ENCODE data around the gene SHB. TPM values are rescaled to one million over a fixed set of nuclear protein-coding genes. Genes with fewer than 3 reads are reported as not detected.

Gene SHB
- total RNA-seq, 1 experiment from 2014 or later: 12.2 TPM

DNA sequence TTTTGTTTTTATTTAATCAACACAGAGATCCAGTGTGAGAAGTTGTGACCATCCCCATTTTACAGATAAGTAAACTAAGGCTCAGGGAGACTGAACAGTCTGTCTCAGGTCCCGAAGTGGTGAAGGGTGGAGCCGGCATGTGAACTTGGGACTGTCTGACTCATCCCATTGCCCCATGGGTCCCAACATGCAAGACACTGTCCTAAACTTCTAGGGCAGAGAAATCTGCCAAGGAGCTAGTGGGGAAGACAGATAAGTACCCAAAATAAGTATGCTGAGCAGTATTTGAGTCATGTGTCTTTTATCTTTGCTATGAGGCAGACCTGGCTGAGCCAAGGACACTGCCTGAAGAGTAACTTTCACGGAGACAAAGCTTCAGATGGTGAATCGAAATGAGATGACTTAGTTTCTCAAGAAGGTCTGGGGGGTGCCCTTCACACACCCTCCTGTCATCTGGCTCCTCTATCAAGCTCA is 100.8 kb downstream of the SHB start:
- ATAC-seq (no peak), DNase-seq (ENCODE audit: low spot score) (no peak)
- Mint-ChIP-seq H3K36me3 (peaks cover under 1% of the 10 kb centered on the region; the same call in 1 of the 2 replicates), H3K27me3 (ENCODE audit: low read depth) (no peaks in the 10 kb centered on the region), H3K27ac (no peak overlapping the region), H3K4me1 (peaks cover 14% of the 10 kb centered on the region), H3K9me3 (no peaks in the 10 kb centered on the region), H3K4me3 (no peak overlapping the region)
- TF ChIP-seq HMGXB4 (CRISPR knock-in tag; IDR thresholded peaks at IDR 0.05): no peak
- TF ChIP-seq, protein P1, sequence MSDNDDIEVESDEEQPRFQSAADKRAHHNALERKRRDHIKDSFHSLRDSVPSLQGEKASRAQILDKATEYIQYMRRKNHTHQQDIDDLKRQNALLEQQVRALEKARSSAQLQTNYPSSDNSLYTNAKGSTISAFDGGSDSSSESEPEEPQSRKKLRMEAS (CRISPR knock-in tag; IDR thresholded peaks at IDR 0.05): no peak
- no peak for TF ChIP-seq ZNF232 (CRISPR knock-in tag; IDR thresholded peaks at IDR 0.05)
- TF ChIP-seq OVOL2 (CRISPR knock-in tag; IDR thresholded peaks at IDR 0.05; ENCODE audit: borderline replicate concordance): no peak
- TF ChIP-seq ZNF671 (CRISPR knock-in tag; IDR thresholded peaks at IDR 0.05): no peak
- no peak for TF ChIP-seq ATF1 (CRISPR knock-in tag; IDR thresholded peaks at IDR 0.05)
- TF ChIP-seq ZMAT4 (CRISPR knock-in tag; IDR thresholded peaks at IDR 0.05): no peak
- TF ChIP-seq GRHL2 (CRISPR knock-in tag; IDR thresholded peaks at IDR 0.05; ENCODE audit: insufficient replicate concordance, severe bottlenecking): no peak
- CTCF ChIA-PET: no interaction called here
- POLR2A ChIA-PET: interaction anchor here (1.0 to 1.3 kb wide), 2 partner anchors 11 to 48 kb away, joined by 3 read pairs; no protein-coding TSS in a partner anchor

DNA sequence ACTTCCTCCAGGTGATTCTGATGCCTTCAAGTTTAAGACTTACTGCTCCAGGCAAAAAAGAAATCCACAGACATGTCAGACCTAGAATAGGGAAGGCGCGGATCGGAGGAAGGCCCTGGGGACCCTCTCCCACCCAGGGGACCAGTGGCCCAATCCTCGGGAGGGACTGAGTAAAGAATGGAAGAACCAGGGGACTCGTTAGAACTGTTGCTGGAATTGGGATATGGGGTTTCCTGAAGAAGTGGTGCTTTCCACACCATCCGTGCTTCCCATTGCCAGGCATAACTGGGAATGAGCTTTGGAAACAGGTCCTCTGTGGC is 101.3 kb downstream of the SHB start:
- H3K27me3 Mint-ChIP-seq (ENCODE audit: low read depth): no peaks in the 10 kb centered on the region
- H3K4me3 Mint-ChIP-seq: no peak overlapping the region
- ATAC-seq (no peak), DNase-seq (ENCODE audit: low spot score) (no peak)
- CTCF ChIA-PET: interaction anchor here (0.5 to 1.2 kb wide), 2 partner anchors 55 to 99 kb away, joined by 3 to 4 read pairs; no protein-coding TSS in a partner anchor
- H3K9me3 Mint-ChIP-seq: no peaks in the 10 kb centered on the region
- TF ChIP-seq KAT7 (CRISPR knock-in tag; IDR thresholded peaks at IDR 0.05; ENCODE audit: borderline replicate concordance): no peak
- POLR2A ChIA-PET: interaction anchor here (1.0 kb wide), 1 partner anchor 48 kb away, joined by 3 read pairs; no protein-coding TSS in a partner anchor
- no peak overlapping the region for H3K27ac Mint-ChIP-seq
- peaks cover 14% of the 10 kb centered on the region for H3K4me1 Mint-ChIP-seq
- H3K36me3 Mint-ChIP-seq: no peaks in the 10 kb centered on the region; the same call in 1 of the 2 replicates

DNA sequence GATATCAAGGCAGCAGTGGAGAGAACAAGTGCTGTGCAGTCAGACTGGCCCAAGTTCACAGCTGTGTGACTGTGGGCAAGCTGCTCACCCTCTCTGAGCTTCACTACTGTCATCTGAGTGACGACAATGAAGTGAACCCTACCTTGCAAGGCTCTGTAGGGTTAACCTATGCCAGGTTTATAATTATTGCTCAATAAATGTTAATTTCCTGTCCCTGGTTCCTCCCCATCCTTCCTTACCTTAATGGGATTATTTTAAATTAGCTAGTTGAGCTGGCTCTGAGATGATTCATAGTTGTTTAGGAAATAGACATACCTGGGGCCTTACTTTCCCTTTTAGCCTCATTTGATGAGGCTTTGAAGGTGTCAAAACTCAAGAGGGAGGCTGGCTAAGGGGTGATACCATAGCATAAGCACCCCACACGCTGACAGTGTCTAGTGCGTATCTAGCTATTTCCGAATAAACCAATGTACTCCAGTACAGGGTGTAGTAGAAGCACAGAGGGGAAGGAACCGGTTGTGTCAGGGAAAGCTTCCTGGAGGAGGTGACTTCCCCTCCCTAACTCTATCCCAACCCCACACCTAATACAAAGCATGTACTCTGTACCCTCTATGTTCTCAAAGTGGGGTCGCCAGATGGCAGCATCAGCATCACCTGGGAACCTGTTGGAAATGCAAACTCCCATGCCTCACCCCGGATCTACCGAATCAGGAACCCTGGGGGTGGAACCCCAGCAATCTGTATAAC is 101.8 kb downstream of the SHB start:
- Mint-ChIP-seq H3K27ac (no peak overlapping the region), H3K4me1 (peaks cover 14% of the 10 kb centered on the region), H3K36me3 (no peaks in the 10 kb centered on the region), H3K27me3 (ENCODE audit: low read depth) (no peaks in the 10 kb centered on the region), H3K4me3 (no peak overlapping the region), H3K9me3 (no peaks in the 10 kb centered on the region)
- ChIA-PET CTCF (interaction anchor here (0.5 to 1.2 kb wide), 2 partner anchors 54 to 100 kb away, joined by 3 to 4 read pairs; no protein-coding TSS in a partner anchor), POLR2A (no interaction called here)
- no peak for DNase-seq (ENCODE audit: low spot score)
- no peak for ATAC-seq
- TF ChIP-seq MXD4 (CRISPR knock-in tag; IDR thresholded peaks at IDR 0.05; ENCODE audit: borderline replicate concordance): no peak
- no peak for TF ChIP-seq NFE2L1 (CRISPR knock-in tag; IDR thresholded peaks at IDR 0.05)
- TF ChIP-seq TP53 (CRISPR knock-in tag; IDR thresholded peaks at IDR 0.05): no peak
- no peak for TF ChIP-seq CREM (CRISPR knock-in tag; IDR thresholded peaks at IDR 0.05)
- TF ChIP-seq, protein P2, sequence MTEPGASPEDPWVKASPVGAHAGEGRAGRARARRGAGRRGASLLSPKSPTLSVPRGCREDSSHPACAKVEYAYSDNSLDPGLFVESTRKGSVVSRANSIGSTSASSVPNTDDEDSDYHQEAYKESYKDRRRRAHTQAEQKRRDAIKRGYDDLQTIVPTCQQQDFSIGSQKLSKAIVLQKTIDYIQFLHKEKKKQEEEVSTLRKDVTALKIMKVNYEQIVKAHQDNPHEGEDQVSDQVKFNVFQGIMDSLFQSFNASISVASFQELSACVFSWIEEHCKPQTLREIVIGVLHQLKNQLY (CRISPR knock-in tag; IDR thresholded peaks at IDR 0.05): no peak
- no peak for TF ChIP-seq JAZF1 (CRISPR knock-in tag; IDR thresholded peaks at IDR 0.05)
- TF ChIP-seq, protein P1 (CRISPR knock-in tag; IDR thresholded peaks at IDR 0.05): no peak
- TF ChIP-seq ZNF396 (CRISPR knock-in tag; IDR thresholded peaks at IDR 0.05; ENCODE audit: borderline replicate concordance): no peak
- no peak for TF ChIP-seq ATF2 (CRISPR knock-in tag; IDR thresholded peaks at IDR 0.05; ENCODE audit: borderline replicate concordance, low read depth)
- TF ChIP-seq SMAD3 (CRISPR knock-in tag; IDR thresholded peaks at IDR 0.05; ENCODE audit: borderline replicate concordance): no peak
- TF ChIP-seq GTF2I (CRISPR knock-in tag; conservative IDR thresholded peaks at IDR 0.05): no peak
- no peak for TF ChIP-seq CDX4 (CRISPR knock-in tag; IDR thresholded peaks at IDR 0.05; ENCODE audit: borderline replicate concordance)
- TF ChIP-seq ZBTB21 (CRISPR knock-in tag; IDR thresholded peaks at IDR 0.05; ENCODE audit: borderline replicate concordance): no peak
- TF ChIP-seq AR (CRISPR knock-in tag; IDR thresholded peaks at IDR 0.05): no peak
- no peak for TF ChIP-seq TEAD1 (CRISPR knock-in tag; IDR thresholded peaks at IDR 0.05)

All from WTC11 (cell line).